K562 (cell line): ENCODE data around the gene TMCO2. TPM values are rescaled to one million over a fixed set of nuclear protein-coding genes. Genes with fewer than 3 reads are reported as not detected.

Experiments
- CCNT2 ChIP-seq: IDR thresholded peaks from 2 replicates; pipeline ENCODE4 v1.6.1; 2011; ENCODE audit warnings: borderline replicate concordance, low read depth, mild to moderate bottlenecking, moderate library complexity, mixed read lengths, low read length; ENCODE audit not compliant: insufficient read length; ENCODE audit errors: extremely low read depth
- E2F3 ChIP-seq: fragments of 250-450 bp; sonication (Bioruptor Pico); IDR thresholded peaks from 2 replicates; pipeline ENCODE4 v1.4.0; 2020; ENCODE audit warnings: mild to moderate bottlenecking
- ESRRA ChIP-seq: fragments of 450-650 bp; IDR thresholded peaks from 2 replicates; pipeline ENCODE4 v1.6.1; 2014; ENCODE audit warnings: low read depth, mild to moderate bottlenecking, moderate library complexity, borderline replicate concordance
- GABPB1 ChIP-seq: sonication (generic); formaldehyde crosslinking; IDR thresholded peaks from 2 replicates; pipeline ENCODE4 v1.8.0; 2022; ENCODE audit warnings: mild to moderate bottlenecking, missing genetic modification reagents
- HCFC1 ChIP-seq: IDR thresholded peaks from 2 replicates; pipeline ENCODE4 v1.6.1; 2012; ENCODE audit warnings: low read depth, low read length, improper control_type of control experiment
- JUND ChIP-seq, 2 experiments: IDR thresholded peaks; 2 replicates in 1 of 2; 3 replicates in 1 of 2; pipeline ENCODE4 v1.6.1; 2011; ENCODE audit warnings: borderline replicate concordance in 2 of 2, low read depth in 2 of 2, low read length in 2 of 2, improper control_type of control experiment in 1 of 2, missing biosample characterization in 1 of 2, missing genetic modification characterization in 1 of 2, missing genetic modification reagents in 1 of 2
- NFATC3 ChIP-seq: fragments of 450-650 bp; IDR thresholded peaks from 2 replicates; pipeline ENCODE4 v1.6.1; 2017; ENCODE audit warnings: mild to moderate bottlenecking
- PPARD ChIP-seq: fragments of 250-450 bp; sonication (Bioruptor Pico); IDR thresholded peaks from 2 replicates; pipeline ENCODE4 v1.8.0; 2022; ENCODE audit warnings: inconsistent platforms, mild to moderate bottlenecking, moderate library complexity
- RB1 ChIP-seq: fragments of 450-650 bp; IDR thresholded peaks from 2 replicates; pipeline ENCODE4 v1.6.1; 2017; ENCODE audit warnings: low read depth, mild to moderate bottlenecking
- ZBED1 ChIP-seq: IDR thresholded peaks from 2 replicates; pipeline ENCODE4 v1.6.1; 2014
- ZEB2 ChIP-seq: fragments of 450-650 bp; IDR thresholded peaks from 2 replicates; pipeline ENCODE4 v1.6.1; 2016
- ZNF175 ChIP-seq: fragments of 200-800 bp; sonication (Bioruptor generic); IDR thresholded peaks from 2 replicates; pipeline ENCODE4 v1.6.1; 2016; ENCODE audit warnings: low read depth, mild to moderate bottlenecking, missing genetic modification characterization, missing compliant biosample characterization
- ZNF41 ChIP-seq: fragments of 250-450 bp; sonication (Bioruptor Pico); conservative IDR thresholded peaks from 2 replicates; pipeline ENCODE4 v1.4.0; 2020; ENCODE audit warnings: mild to moderate bottlenecking
- polyA plus RNA-seq, 8 experiments: library from polyadenylated mRNA; depleted of rRNA in 4 of 8; stranded (reverse) in 5 of 8; unstranded in 3 of 8; fragments of >200 nt; fragmentation: Nextera tagmentation in 2 of 8; fragmentation: Illumina TruSeq in 1 of 8; extraction: Ambion mirVana in 2 of 8; extraction: Trizol in 1 of 8; gene quantifications; 2 replicates each; pipeline versions ENCODE4 v1.2.1 to v1.2.3, GENCODE V29; 2011 to 2014; ENCODE audit warnings: inconsistent platforms in 1 of 8, missing spikeins in 1 of 8
- total RNA-seq, 7 experiments: library from RNA; depleted of rRNA in 6 of 7; stranded (reverse); fragments of >200 nt in 6 of 7; fragmentation: Illumina TruSeq in 2 of 7; extraction: Trizol in 2 of 7; gene quantifications; 2 replicates each; pipeline versions ENCODE4 v1.2.1 to v1.2.3, GENCODE V29; 2011 to 2021; ENCODE audit warnings: low replicate concordance in 1 of 7
- TF ChIP-seq, protein P1 (sequence below): fragments of 450-650 bp; formaldehyde crosslinking; IDR thresholded peaks from 2 replicates; pipeline ENCODE4 v1.4.0; 2020; ENCODE audit warnings: mild to moderate bottlenecking
- TF ChIP-seq, protein P2 (sequence below), 2 experiments: fragments of 450-650 bp; conservative IDR thresholded peaks; 2 replicates each; pipeline ENCODE4 v1.6.1; 2017; ENCODE audit warnings: mild to moderate bottlenecking in 2 of 2, moderate library complexity in 2 of 2
- TF ChIP-seq, protein P3 (sequence below): fragments of 250-450 bp; sonication (Bioruptor Pico); IDR thresholded peaks from 2 replicates; pipeline ENCODE4 v1.5.0; 2020; ENCODE audit warnings: mild to moderate bottlenecking, borderline replicate concordance

Gene TMCO2
- total and polyA plus RNA-seq, 9 of the 15 experiments (the other 6 are each of a cell fraction or from before 2014, with no cell fraction given) = not detected

DNA sequence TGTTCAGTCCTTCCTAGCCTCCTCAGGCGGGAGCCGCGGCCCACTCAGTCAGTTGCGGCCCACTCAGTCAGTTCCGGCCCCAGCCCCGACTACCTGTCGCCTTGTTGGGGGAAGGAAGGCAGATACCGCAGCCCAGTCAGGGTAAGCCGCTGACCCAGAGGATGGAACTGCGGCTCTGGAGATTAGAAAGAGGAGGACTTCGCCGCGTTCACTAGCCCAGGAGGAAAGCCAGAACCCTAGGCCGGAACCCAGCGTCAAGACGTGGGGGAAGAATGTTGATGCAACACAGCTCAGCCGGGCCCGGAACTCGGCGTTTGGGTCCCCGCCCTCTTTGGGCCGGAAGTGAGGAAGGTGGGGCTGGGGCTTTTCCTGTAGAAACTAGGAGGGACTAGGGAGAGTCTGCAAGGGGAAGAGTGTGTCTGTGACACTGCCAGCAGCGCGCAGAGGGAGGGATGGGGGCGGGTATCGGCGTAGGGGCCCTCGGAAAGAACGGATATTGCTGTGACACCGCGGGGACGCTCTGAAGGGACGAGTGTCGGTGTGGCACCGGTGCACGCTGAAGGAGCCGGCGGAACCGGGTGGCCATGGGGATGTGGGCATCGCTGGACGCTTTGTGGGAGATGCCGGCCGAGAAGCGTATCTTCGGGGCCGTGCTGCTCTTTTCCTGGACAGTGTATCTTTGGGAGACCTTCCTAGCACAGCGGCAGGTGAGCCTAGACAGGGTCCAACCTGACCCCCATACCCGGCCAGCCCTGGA lies 10.1 kb downstream of the TMCO2 start, which contains the start of gene ZMPSTE24 (continued):
- no peak for TF ChIP-seq PPARD (CRISPR knock-in tag)
- TF ChIP-seq ZEB2 = peak; percentile 100
- TF ChIP-seq RB1 = peak; percentile 77
- TF ChIP-seq ZNF41 (CRISPR knock-in tag) = peak; percentile 4; the same call in 1 of the 2 replicates
- TF ChIP-seq ZNF175 (CRISPR knock-in tag) = 0 out of 2 replicates have a peak, but pooled peaks have one; percentile 26
- TF ChIP-seq, protein P1, sequence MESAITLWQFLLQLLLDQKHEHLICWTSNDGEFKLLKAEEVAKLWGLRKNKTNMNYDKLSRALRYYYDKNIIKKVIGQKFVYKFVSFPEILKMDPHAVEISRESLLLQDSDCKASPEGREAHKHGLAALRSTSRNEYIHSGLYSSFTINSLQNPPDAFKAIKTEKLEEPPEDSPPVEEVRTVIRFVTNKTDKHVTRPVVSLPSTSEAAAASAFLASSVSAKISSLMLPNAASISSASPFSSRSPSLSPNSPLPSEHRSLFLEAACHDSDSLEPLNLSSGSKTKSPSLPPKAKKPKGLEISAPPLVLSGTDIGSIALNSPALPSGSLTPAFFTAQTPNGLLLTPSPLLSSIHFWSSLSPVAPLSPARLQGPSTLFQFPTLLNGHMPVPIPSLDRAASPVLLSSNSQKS (CRISPR knock-in tag) = no peak
- TF ChIP-seq NFATC3 = peak; percentile 72; the same call in 1 of the 2 replicates
- 0 out of 2 replicates have a peak, but pooled peaks have one; percentile 40 for TF ChIP-seq E2F3 (CRISPR knock-in tag)
- TF ChIP-seq, protein P2, sequence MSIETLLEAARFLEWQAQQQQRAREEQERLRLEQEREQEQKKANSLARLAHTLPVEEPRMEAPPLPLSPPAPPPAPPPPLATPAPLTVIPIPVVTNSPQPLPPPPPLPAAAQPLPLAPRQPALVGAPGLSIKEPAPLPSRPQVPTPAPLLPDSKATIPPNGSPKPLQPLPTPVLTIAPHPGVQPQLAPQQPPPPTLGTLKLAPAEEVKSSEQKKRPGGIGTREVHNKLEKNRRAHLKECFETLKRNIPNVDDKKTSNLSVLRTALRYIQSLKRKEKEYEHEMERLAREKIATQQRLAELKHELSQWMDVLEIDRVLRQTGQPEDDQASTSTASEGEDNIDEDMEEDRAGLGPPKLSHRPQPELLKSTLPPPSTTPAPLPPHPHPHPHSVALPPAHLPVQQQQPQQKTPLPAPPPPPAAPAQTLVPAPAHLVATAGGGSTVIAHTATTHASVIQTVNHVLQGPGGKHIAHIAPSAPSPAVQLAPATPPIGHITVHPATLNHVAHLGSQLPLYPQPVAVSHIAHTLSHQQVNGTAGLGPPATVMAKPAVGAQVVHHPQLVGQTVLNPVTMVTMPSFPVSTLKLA (conservative IDR thresholded peaks at IDR 0.05) = peak; percentile 92 to 97
- 0 out of 2 replicates have a peak, but pooled peaks have one; percentile 76 for TF ChIP-seq ZBED1
- TF ChIP-seq JUND (IDR thresholded peaks at IDR 0.05; ENCODE audit: borderline replicate concordance, low read depth, low read length) = peak; percentile 82
- no peak; the same call in 2 of the 3 replicates for TF ChIP-seq JUND (tag; IDR thresholded peaks at IDR 0.05; ENCODE audit: borderline replicate concordance, low read depth, low read length)
- TF ChIP-seq, protein P3, sequence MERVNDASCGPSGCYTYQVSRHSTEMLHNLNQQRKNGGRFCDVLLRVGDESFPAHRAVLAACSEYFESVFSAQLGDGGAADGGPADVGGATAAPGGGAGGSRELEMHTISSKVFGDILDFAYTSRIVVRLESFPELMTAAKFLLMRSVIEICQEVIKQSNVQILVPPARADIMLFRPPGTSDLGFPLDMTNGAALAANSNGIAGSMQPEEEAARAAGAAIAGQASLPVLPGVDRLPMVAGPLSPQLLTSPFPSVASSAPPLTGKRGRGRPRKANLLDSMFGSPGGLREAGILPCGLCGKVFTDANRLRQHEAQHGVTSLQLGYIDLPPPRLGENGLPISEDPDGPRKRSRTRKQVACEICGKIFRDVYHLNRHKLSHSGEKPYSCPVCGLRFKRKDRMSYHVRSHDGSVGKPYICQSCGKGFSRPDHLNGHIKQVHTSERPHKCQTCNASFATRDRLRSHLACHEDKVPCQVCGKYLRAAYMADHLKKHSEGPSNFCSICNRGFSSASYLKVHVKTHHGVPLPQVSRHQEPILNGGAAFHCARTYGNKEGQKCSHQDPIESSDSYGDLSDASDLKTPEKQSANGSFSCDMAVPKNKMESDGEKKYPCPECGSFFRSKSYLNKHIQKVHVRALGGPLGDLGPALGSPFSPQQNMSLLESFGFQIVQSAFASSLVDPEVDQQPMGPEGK (CRISPR knock-in tag) = peak; percentile 63; the same call in 1 of the 2 replicates
- TF ChIP-seq HCFC1 = peak; percentile 86; the same call in 1 of the 2 replicates
- TF ChIP-seq ESRRA = peak; percentile 82; the same call in 1 of the 2 replicates
- peak; percentile 72 for TF ChIP-seq CCNT2
- TF ChIP-seq GABPB1 (CRISPR knock-in tag) = peak; percentile 99
